Measurements from ENCODE around the gene SHROOM3.

GRCh38 chr4:76692761-76693160, 257.7 kb downstream of the SHROOM3 start:
- no peak for TF ChIP-seq CTCF (IDR thresholded peaks at IDR 0.05)
- no peak for TF ChIP-seq POLR2A (IDR thresholded peaks at IDR 0.05)
